CD14-positive monocyte (primary cell): ENCODE results near the gene ESF1. TPM values are rescaled to one million over a fixed set of nuclear protein-coding genes. Genes with fewer than 3 reads are reported as not detected.

Source experiments
- DNase-seq, 3 donors: peaks; one replicate each; pipeline ENCODE4 v3.0.0-alpha.2; 2011 to 2022
- H2AFZ ChIP-seq: 2 replicates; pipeline ENCODE4 v1.6.0; 2012; ENCODE audit warnings: mild to moderate bottlenecking, low read depth, low read length, inconsistent platforms; ENCODE audit not compliant: insufficient read depth, poor library complexity, severe bottlenecking
- H3K27ac ChIP-seq, 2 donors: 1 replicate in 1 of 2; 2 replicates in 1 of 2; pipeline ENCODE4 v1.5.1; 2012 to 2013; ENCODE audit warnings: low read length in 2 of 2, control low read depth in 1 of 2, inconsistent platforms in 1 of 2, low read depth in 1 of 2, mild to moderate bottlenecking in 1 of 2
- H3K27me3 ChIP-seq, 2 donors: one replicate each; pipeline versions ENCODE4 v1.6.0 to v1.6.1; 2011 to 2013; ENCODE audit warnings: low read length in 2 of 2; ENCODE audit not compliant: control insufficient read depth in 2 of 2, insufficient read depth in 2 of 2
- H3K36me3 ChIP-seq, 2 donors: replicated peaks in 1 of 2; 1 replicate in 1 of 2; 2 replicates in 1 of 2; pipeline versions ENCODE4 v1.5.1 to v1.6.1; 2012 to 2013; ENCODE audit warnings: low read length in 2 of 2, control low read depth in 1 of 2, inconsistent platforms in 1 of 2, mild to moderate bottlenecking in 1 of 2; ENCODE audit not compliant: insufficient read depth in 2 of 2, control insufficient read depth in 1 of 2
- H3K4me1 ChIP-seq, 2 donors: 1 replicate in 1 of 2; 2 replicates in 1 of 2; pipeline versions ENCODE4 v1.5.1 to v1.6.1; 2012 to 2013; ENCODE audit warnings: low read length in 2 of 2, control low read depth in 1 of 2, inconsistent platforms in 1 of 2, mild to moderate bottlenecking in 1 of 2, moderate library complexity in 1 of 2; ENCODE audit not compliant: insufficient read depth in 2 of 2, control insufficient read depth in 1 of 2
- H3K4me2 ChIP-seq: replicated peaks from 2 replicates; pipeline ENCODE3; 2012; ENCODE audit warnings: low read length, moderate library complexity, mild to moderate bottlenecking; ENCODE audit not compliant: poor library complexity, severe bottlenecking; ENCODE audit errors: extremely low read depth
- H3K4me3 ChIP-seq, 3 experiments: fragments of 200-600 bp in 1 of 3; sonication (generic) in 1 of 3; replicated peaks in 1 of 3; 1 replicate in 2 of 3; 2 replicates in 1 of 3; pipeline ENCODE4 v1.5.1; 2011 to 2013; ENCODE audit warnings: low read length in 3 of 3, mild to moderate bottlenecking in 3 of 3, control low read depth in 2 of 3, low read depth in 2 of 3, inconsistent platforms in 1 of 3, moderate library complexity in 1 of 3
- H3K79me2 ChIP-seq: 2 replicates; pipeline ENCODE4 v1.6.0; 2012; ENCODE audit warnings: mild to moderate bottlenecking, control low read depth, inconsistent platforms, low read length, moderate library complexity; ENCODE audit not compliant: insufficient read depth
- H3K9ac ChIP-seq: 2 replicates; pipeline ENCODE4 v1.6.0; 2017; ENCODE audit warnings: low read length, mild to moderate bottlenecking; ENCODE audit not compliant: insufficient read depth, poor library complexity, severe bottlenecking
- H3K9me3 ChIP-seq, 2 donors: replicated peaks in 1 of 2; 1 replicate in 1 of 2; 2 replicates in 1 of 2; pipeline versions ENCODE4 v1.5.1 to v1.6.1; 2012 to 2013; ENCODE audit warnings: low read length in 2 of 2, control low read depth in 1 of 2; ENCODE audit not compliant: control insufficient read depth in 1 of 2, insufficient read depth in 1 of 2
- H4K20me1 ChIP-seq: 2 replicates; pipeline ENCODE4 v1.6.0; 2012; ENCODE audit warnings: mild to moderate bottlenecking, low read length, control low read depth, moderate library complexity; ENCODE audit not compliant: insufficient read depth
- H3K27ac Mint-ChIP-seq, 7 donors: one replicate each; pipeline ENCODE4 v1.8.0; 2020; ENCODE audit warnings: mild to moderate bottlenecking in 7 of 7, mixed read lengths in 7 of 7, moderate library complexity in 6 of 7, inconsistent platforms in 2 of 7
- H3K27me3 Mint-ChIP-seq, 3 donors: one replicate each; pipeline ENCODE4 v1.8.0; 2021 to 2022; ENCODE audit warnings: low read depth in 3 of 3, mild to moderate bottlenecking in 3 of 3, mixed read lengths in 3 of 3, moderate library complexity in 3 of 3, inconsistent platforms in 1 of 3
- H3K36me3 Mint-ChIP-seq, 2 donors: one replicate each; pipeline ENCODE4 v1.8.0; 2020; ENCODE audit warnings: mixed read lengths in 2 of 2, inconsistent platforms in 1 of 2, mild to moderate bottlenecking in 1 of 2
- H3K4me1 Mint-ChIP-seq: one replicate; pipeline ENCODE4 v1.8.0; 2020; ENCODE audit warnings: mild to moderate bottlenecking, mixed read lengths
- H3K4me3 Mint-ChIP-seq, 2 donors: one replicate each; pipeline ENCODE4 v1.8.0; 2020; ENCODE audit warnings: mild to moderate bottlenecking in 2 of 2, mixed read lengths in 2 of 2, moderate library complexity in 1 of 2
- H3K9me3 Mint-ChIP-seq, 7 donors: one replicate each; pipeline ENCODE4 v1.8.0; 2020 to 2022; ENCODE audit warnings: mixed read lengths in 7 of 7, mild to moderate bottlenecking in 6 of 7, moderate library complexity in 6 of 7, inconsistent platforms in 2 of 7
- WGBS: methylation state at CpG from one replicate; pipeline ENCODE4 v1.1.5; 2013; ENCODE audit warnings: missing lambda C conversion rate; ENCODE audit not compliant: insufficient coverage; 5-methylcytosine and 5-hydroxymethylcytosine counted together
- intact Hi-C, 2 donors: fragments of 100-400 bp; cut with micrococcal nuclease; formaldehyde crosslinking; loops; one replicate each; pipeline versions ENCODE4 v1.15.0 to v1.15.1; 2023
- polyA plus RNA-seq, 3 donors: library from polyadenylated mRNA; depleted of rRNA in 1 of 3; unstranded in 2 of 3; stranded (reverse) in 1 of 3; fragments of 300-500 nt in 2 of 3; fragments of >200 nt in 1 of 3; fragmentation: Illumina TruSeq in 2 of 3; gene quantifications; 1 replicate in 2 of 3; 2 replicates in 1 of 3; pipeline ENCODE4 v1.2.3, GENCODE V29; 2012 to 2021
- TF ChIP-seq, protein P1 (sequence below): fragments of 200-600 bp; IDR thresholded peaks from one replicate; pipeline ENCODE4 v1.8.0; 2022; ENCODE audit warnings: antibody characterized with exemption, mild to moderate bottlenecking

The ESF1 gene
- polyA plus RNA-seq, 3 donors: 0.73 to 2.3 (median 1.7) TPM

- H3K9ac ChIP-seq: no peak overlapping the region
- H3K79me2 ChIP-seq: no peaks in the 10 kb centered on the region
- no peak for DNase-seq
- H3K27ac ChIP-seq: no peak overlapping the region
- no peak overlapping the region for H3K4me2 ChIP-seq
- H4K20me1 ChIP-seq: no peaks in the 10 kb centered on the region
- intact Hi-C loops: no loop called here
- TF ChIP-seq, protein P1, sequence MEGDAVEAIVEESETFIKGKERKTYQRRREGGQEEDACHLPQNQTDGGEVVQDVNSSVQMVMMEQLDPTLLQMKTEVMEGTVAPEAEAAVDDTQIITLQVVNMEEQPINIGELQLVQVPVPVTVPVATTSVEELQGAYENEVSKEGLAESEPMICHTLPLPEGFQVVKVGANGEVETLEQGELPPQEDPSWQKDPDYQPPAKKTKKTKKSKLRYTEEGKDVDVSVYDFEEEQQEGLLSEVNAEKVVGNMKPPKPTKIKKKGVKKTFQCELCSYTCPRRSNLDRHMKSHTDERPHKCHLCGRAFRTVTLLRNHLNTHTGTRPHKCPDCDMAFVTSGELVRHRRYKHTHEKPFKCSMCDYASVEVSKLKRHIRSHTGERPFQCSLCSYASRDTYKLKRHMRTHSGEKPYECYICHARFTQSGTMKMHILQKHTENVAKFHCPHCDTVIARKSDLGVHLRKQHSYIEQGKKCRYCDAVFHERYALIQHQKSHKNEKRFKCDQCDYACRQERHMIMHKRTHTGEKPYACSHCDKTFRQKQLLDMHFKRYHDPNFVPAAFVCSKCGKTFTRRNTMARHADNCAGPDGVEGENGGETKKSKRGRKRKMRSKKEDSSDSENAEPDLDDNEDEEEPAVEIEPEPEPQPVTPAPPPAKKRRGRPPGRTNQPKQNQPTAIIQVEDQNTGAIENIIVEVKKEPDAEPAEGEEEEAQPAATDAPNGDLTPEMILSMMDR: no peak
- H3K4me3 Mint-ChIP-seq: no peak overlapping the region
- H3K9me3 ChIP-seq: no peaks in the 10 kb centered on the region
- no peaks in the 10 kb centered on the region for H3K4me1 Mint-ChIP-seq
- peaks cover 0 to 1% (median 0%) of the 10 kb centered on the region in 3 donors for H3K27me3 Mint-ChIP-seq
- no peaks in the 10 kb centered on the region for H3K27me3 ChIP-seq
- H3K36me3 Mint-ChIP-seq: peaks cover 90 to 92% of the 10 kb centered on the region in 2 donors
- H3K36me3 ChIP-seq: peaks cover 91 to 100% of the 10 kb centered on the region in 2 donors
- WGBS: no CpG with 5 or more reads among the region's 6 CpGs
- H3K9me3 Mint-ChIP-seq: peaks cover 0 to 3% (median 0%) of the 10 kb centered on the region in 7 donors
- no peak overlapping the region for H2AFZ ChIP-seq
- H3K27ac Mint-ChIP-seq: no peak overlapping the region
- H3K4me1 ChIP-seq: no peaks in the 10 kb centered on the region
- H3K4me3 ChIP-seq: no peak overlapping the region
Observed at GRCh38 chr20:13794667-13795066, 9.9 kb upstream of the ESF1 start.

- no CpG with 5 or more reads among the region's 1 CpG for WGBS
- Mint-ChIP-seq H3K4me1 (no peaks in the 10 kb centered on the region), H3K36me3 (peaks cover 81 to 84% of the 10 kb centered on the region in 2 donors), H3K4me3 (no peak overlapping the region), H3K27ac (no peak overlapping the region), H3K9me3 (peaks cover 0 to 3% (median 0%) of the 10 kb centered on the region in 7 donors), H3K27me3 (peaks cover 0 to 1% (median 0%) of the 10 kb centered on the region in 3 donors)
- H3K79me2 ChIP-seq: no peaks in the 10 kb centered on the region
- intact Hi-C loops: no loop called here
- no peak overlapping the region for H3K9ac ChIP-seq
- H3K27me3 ChIP-seq: no peaks in the 10 kb centered on the region
- no peaks in the 10 kb centered on the region for H3K9me3 ChIP-seq
- H4K20me1 ChIP-seq: no peaks in the 10 kb centered on the region
- H2AFZ ChIP-seq: no peak overlapping the region
- H3K36me3 ChIP-seq: peaks cover 81 to 100% of the 10 kb centered on the region in 2 donors
- no peak overlapping the region for H3K27ac ChIP-seq
- H3K4me2 ChIP-seq: no peak overlapping the region
- TF ChIP-seq, protein P1: no peak
- DNase-seq: no peak
- no peaks in the 10 kb centered on the region for H3K4me1 ChIP-seq
- no peak overlapping the region for H3K4me3 ChIP-seq
Observed at GRCh38 chr20:13793001-13793400, 8.3 kb upstream of the ESF1 start.
